Measurements from ENCODE around the gene NPR2. TPM values are rescaled to one million over a fixed set of nuclear protein-coding genes. Genes with fewer than 3 reads are reported as not detected.

The NPR2 gene
- total RNA-seq, 1 experiment from 2014 or later = 10.1 TPM

GRCh38 chr9:35756275-35757225 lies 34.8 kb upstream of the NPR2 start (continued):
- TF ChIP-seq MAX (CRISPR knock-in tag; IDR thresholded peaks at IDR 0.05) (0 out of 2 replicates have a peak, but pooled peaks have one; percentile 41), TP53 (CRISPR knock-in tag; IDR thresholded peaks at IDR 0.05) (0 out of 2 replicates have a peak, but pooled peaks have one; percentile 64), OVOL2 (CRISPR knock-in tag; IDR thresholded peaks at IDR 0.05; ENCODE audit: borderline replicate concordance) (no peak), FOXP4 (CRISPR knock-in tag; IDR thresholded peaks at IDR 0.05) (no peak), ZBTB43 (CRISPR knock-in tag; IDR thresholded peaks at IDR 0.05) (no peak), ZNF532 (CRISPR knock-in tag; IDR thresholded peaks at IDR 0.05; ENCODE audit: borderline replicate concordance) (no peak), E2F5 (CRISPR knock-in tag; IDR thresholded peaks at IDR 0.05) (no peak), ATF1 (CRISPR knock-in tag; IDR thresholded peaks at IDR 0.05) (no peak), ELF4 (CRISPR knock-in tag; IDR thresholded peaks at IDR 0.05; ENCODE audit: low read depth) (no peak), ZNF219 (CRISPR knock-in tag; IDR thresholded peaks at IDR 0.05; ENCODE audit: borderline replicate concordance) (no peak), ZNF281 (CRISPR knock-in tag; IDR thresholded peaks at IDR 0.05) (no peak), MYBL2 (CRISPR knock-in tag; IDR thresholded peaks at IDR 0.05) (no peak), AFF4 (CRISPR knock-in tag; IDR thresholded peaks at IDR 0.05; ENCODE audit: borderline replicate concordance) (no peak), ZNF263 (CRISPR knock-in tag; IDR thresholded peaks at IDR 0.05; ENCODE audit: low read depth) (no peak), CTCF (IDR thresholded peaks at IDR 0.05) (0 out of 2 replicates have a peak, but pooled peaks have one; percentile 18), JAZF1 (CRISPR knock-in tag; IDR thresholded peaks at IDR 0.05) (no peak), HMGXB4 (CRISPR knock-in tag; IDR thresholded peaks at IDR 0.05) (peak; percentile 61)

Data from WTC11 (cell line).